Activated CD8-positive, alpha-beta T cell treated with anti-CD3 and anti-CD28 coated beads, Interleukin-2, amount 10 ng/mL, durations not matched to agents 7 days and 5 days (primary cell): ENCODE results near the gene TTLL5. TPM values are rescaled to one million over a fixed set of nuclear protein-coding genes. Genes with fewer than 3 reads are reported as not detected.

Source experiments
- ATAC-seq: fragments of 150-1000 bp; cut with Tn5 transposase; one replicate; pipeline ENCODE4 v1.10.0; 2021; ENCODE audit warnings: moderate library complexity
- CTCF ChIA-PET: fragments of 350-600 bp; sonication (Branson Sonifier 250); formaldehyde crosslinking; loops from one replicate; lab custom pipeline; 2021; ENCODE audit warnings: antibody characterized with exemption; lab: Charles Lee
- POLR2A ChIA-PET: fragments of 350-600 bp; sonication (Branson Sonifier 250); formaldehyde crosslinking; loops from one replicate; lab custom pipeline; 2021; ENCODE audit warnings: antibody characterized with exemption; lab: Charles Lee
- DNase-seq: peaks from one replicate; pipeline ENCODE4 v3.0.0-alpha.2; 2020
- H3K27ac Mint-ChIP-seq: one replicate; pipeline ENCODE4 v1.8.0; 2021; ENCODE audit warnings: mild to moderate bottlenecking, mixed read lengths
- H3K27me3 Mint-ChIP-seq: one replicate; pipeline ENCODE4 v1.8.0; 2021; ENCODE audit warnings: low read depth, mixed read lengths
- H3K36me3 Mint-ChIP-seq: one replicate; pipeline ENCODE4 v1.8.0; 2021; ENCODE audit warnings: low read depth, mixed read lengths
- H3K4me1 Mint-ChIP-seq: one replicate; pipeline ENCODE4 v1.8.0; 2021; ENCODE audit warnings: low read depth, mixed read lengths
- H3K4me3 Mint-ChIP-seq: one replicate; pipeline ENCODE4 v1.8.0; 2021; ENCODE audit warnings: mild to moderate bottlenecking, mixed read lengths
- H3K9me3 Mint-ChIP-seq: one replicate; pipeline ENCODE4 v1.8.0; 2022; ENCODE audit warnings: mixed read lengths; ENCODE audit not compliant: insufficient read depth
- total RNA-seq, 2 experiments: library from RNA; stranded (reverse); gene quantifications; one replicate each; pipeline ENCODE4 v1.2.3, GENCODE V29; 2021

The TTLL5 gene
- total RNA-seq, 2 experiments from 2014 or later, result 40.1 to 45.0 TPM

GRCh38 chr14:75738192-75738591 lies 77.1 kb downstream of the TTLL5 start:
- no peaks in the 10 kb centered on the region for H3K4me1 Mint-ChIP-seq
- H3K9me3 Mint-ChIP-seq, result no peaks in the 10 kb centered on the region
- DNase-seq, result no peak
- ChIA-PET CTCF (interaction anchor here (0.9 to 2.5 kb wide), 5 partner anchors 27 to 241 kb away, joined by 3 to 9 read pairs (median 3); no protein-coding TSS in a partner anchor), POLR2A (no interaction called here)
- no peak overlapping the region for H3K4me3 Mint-ChIP-seq
- H3K36me3 Mint-ChIP-seq, result peaks cover 15% of the 10 kb centered on the region
- H3K27ac Mint-ChIP-seq, result no peak overlapping the region
- no peak for ATAC-seq
- H3K27me3 Mint-ChIP-seq, result no peaks in the 10 kb centered on the region

GRCh38 chr14:75742867-75743266 lies 81.8 kb downstream of the TTLL5 start:
- no peak for ATAC-seq
- DNase-seq, result no peak
- no peak overlapping the region for H3K4me3 Mint-ChIP-seq
- no peaks in the 10 kb centered on the region for H3K27me3 Mint-ChIP-seq
- H3K36me3 Mint-ChIP-seq, result peaks cover 45% of the 10 kb centered on the region
- ChIA-PET CTCF (no interaction called here), POLR2A (no interaction called here)
- no peak overlapping the region for H3K27ac Mint-ChIP-seq
- H3K4me1 Mint-ChIP-seq, result no peaks in the 10 kb centered on the region
- H3K9me3 Mint-ChIP-seq, result peaks cover 5% of the 10 kb centered on the region

GRCh38 chr14:75747899-75748298 lies 86.9 kb downstream of the TTLL5 start:
- peaks cover 65% of the 10 kb centered on the region for H3K36me3 Mint-ChIP-seq
- ATAC-seq, result no peak
- H3K9me3 Mint-ChIP-seq, result peaks cover 5% of the 10 kb centered on the region
- ChIA-PET CTCF (interaction anchor here (1.4 kb wide), 1 partner anchor 34 kb away, joined by 3 read pairs; no protein-coding TSS in a partner anchor), POLR2A (no interaction called here)
- no peaks in the 10 kb centered on the region for H3K27me3 Mint-ChIP-seq
- no peaks in the 10 kb centered on the region for H3K4me1 Mint-ChIP-seq
- H3K27ac Mint-ChIP-seq, result no peak overlapping the region
- H3K4me3 Mint-ChIP-seq, result no peak overlapping the region
- DNase-seq, result no peak

GRCh38 chr14:75748336-75748735 lies 87.3 kb downstream of the TTLL5 start:
- no peak for DNase-seq
- peaks cover 5% of the 10 kb centered on the region for H3K9me3 Mint-ChIP-seq
- no peak overlapping the region for H3K4me3 Mint-ChIP-seq
- ATAC-seq, result no peak
- CTCF ChIA-PET, result interaction anchor here (1.4 kb wide), 1 partner anchor 34 kb away, joined by 3 read pairs; no protein-coding TSS in a partner anchor
- H3K36me3 Mint-ChIP-seq, result peaks cover 65% of the 10 kb centered on the region
- no peaks in the 10 kb centered on the region for H3K4me1 Mint-ChIP-seq
- no peaks in the 10 kb centered on the region for H3K27me3 Mint-ChIP-seq
- no peak overlapping the region for H3K27ac Mint-ChIP-seq
- POLR2A ChIA-PET, result no interaction called here

GRCh38 chr14:75751296-75751695 lies 90.2 kb downstream of the TTLL5 start:
- Mint-ChIP-seq H3K4me3 (no peak overlapping the region), H3K4me1 (no peaks in the 10 kb centered on the region), H3K27me3 (no peaks in the 10 kb centered on the region), H3K36me3 (peaks cover 54% of the 10 kb centered on the region), H3K9me3 (peaks cover 5% of the 10 kb centered on the region), H3K27ac (no peak overlapping the region)
- no peak for DNase-seq
- ChIA-PET CTCF (no interaction called here), POLR2A (no interaction called here)
- no peak for ATAC-seq

- Mint-ChIP-seq H3K27ac (no peak overlapping the region), H3K27me3 (no peaks in the 10 kb centered on the region), H3K4me1 (no peaks in the 10 kb centered on the region), H3K36me3 (peaks cover 49% of the 10 kb centered on the region), H3K4me3 (no peak overlapping the region), H3K9me3 (peaks cover 1% of the 10 kb centered on the region)
- DNase-seq (no peak), ATAC-seq (no peak)
- POLR2A ChIA-PET, result no interaction called here
- CTCF ChIA-PET, result no interaction called here
Measured at GRCh38 chr14:75752086-75752485, 91.0 kb downstream of the TTLL5 start.

GRCh38 chr14:75752907-75753594 lies 92.0 kb downstream of the TTLL5 start:
- POLR2A ChIA-PET, result interaction anchor here (0.6 kb wide), 1 partner anchor 399 kb away, joined by 3 read pairs; no protein-coding TSS in a partner anchor
- Mint-ChIP-seq H3K4me3 (no peak overlapping the region), H3K27ac (no peak overlapping the region), H3K9me3 (no peaks in the 10 kb centered on the region), H3K27me3 (no peaks in the 10 kb centered on the region), H3K36me3 (peaks cover 40% of the 10 kb centered on the region), H3K4me1 (no peaks in the 10 kb centered on the region)
- ATAC-seq, result no peak
- DNase-seq, result no peak
- CTCF ChIA-PET, result no interaction called here

GRCh38 chr14:75753696-75754095 lies 92.7 kb downstream of the TTLL5 start:
- ChIA-PET CTCF (no interaction called here), POLR2A (interaction anchor here (0.6 kb wide), 1 partner anchor 399 kb away, joined by 3 read pairs; no protein-coding TSS in a partner anchor)
- no peak overlapping the region for H3K27ac Mint-ChIP-seq
- DNase-seq (no peak), ATAC-seq (no peak)
- H3K9me3 Mint-ChIP-seq, result no peaks in the 10 kb centered on the region
- H3K4me3 Mint-ChIP-seq, result no peak overlapping the region
- no peaks in the 10 kb centered on the region for H3K4me1 Mint-ChIP-seq
- H3K27me3 Mint-ChIP-seq, result no peaks in the 10 kb centered on the region
- peaks cover 34% of the 10 kb centered on the region for H3K36me3 Mint-ChIP-seq

GRCh38 chr14:75757644-75758402 lies 96.8 kb downstream of the TTLL5 start:
- ChIA-PET POLR2A (interaction anchor here (0.9 kb wide), 1 partner anchor 96 kb away, joined by 3 read pairs; no protein-coding TSS in a partner anchor), CTCF (interaction anchor here (1.0 to 2.2 kb wide), 5 partner anchors 11 to 225 kb away, joined by 3 to 7 read pairs (median 5); partner anchors contain the start of gene TGFB3)
- no peaks in the 10 kb centered on the region for H3K4me1 Mint-ChIP-seq
- no peaks in the 10 kb centered on the region for H3K27me3 Mint-ChIP-seq
- DNase-seq (no peak), ATAC-seq (no peak)
- H3K36me3 Mint-ChIP-seq, result peaks cover 20% of the 10 kb centered on the region
- no peak overlapping the region for H3K27ac Mint-ChIP-seq
- no peaks in the 10 kb centered on the region for H3K9me3 Mint-ChIP-seq
- no peak overlapping the region for H3K4me3 Mint-ChIP-seq

GRCh38 chr14:75764020-75764419 lies 103.0 kb downstream of the TTLL5 start:
- peaks cover 5% of the 10 kb centered on the region for H3K36me3 Mint-ChIP-seq
- H3K27ac Mint-ChIP-seq, result no peak overlapping the region
- H3K4me1 Mint-ChIP-seq, result no peaks in the 10 kb centered on the region
- H3K9me3 Mint-ChIP-seq, result no peaks in the 10 kb centered on the region
- POLR2A ChIA-PET, result no interaction called here
- no peak for ATAC-seq
- CTCF ChIA-PET, result interaction anchor here (0.9 kb wide), 1 partner anchor 55 kb away, joined by 4 read pairs; no protein-coding TSS in a partner anchor
- DNase-seq, result no peak
- H3K27me3 Mint-ChIP-seq, result no peaks in the 10 kb centered on the region
- no peak overlapping the region for H3K4me3 Mint-ChIP-seq

- DNase-seq (no peak), ATAC-seq (no peak)
- CTCF ChIA-PET, result interaction anchor here (1.0 to 2.3 kb wide), 2 partner anchors 11 to 60 kb away, joined by 4 to 5 read pairs; no protein-coding TSS in a partner anchor
- Mint-ChIP-seq H3K27ac (no peak overlapping the region), H3K9me3 (no peaks in the 10 kb centered on the region), H3K27me3 (no peaks in the 10 kb centered on the region), H3K36me3 (peaks cover 5% of the 10 kb centered on the region), H3K4me3 (no peak overlapping the region), H3K4me1 (no peaks in the 10 kb centered on the region)
- POLR2A ChIA-PET, result no interaction called here
Measured at GRCh38 chr14:75769047-75769685, 108.1 kb downstream of the TTLL5 start.
